GM19372 (cell line): ENCODE data around the gene LMO7.
"Not testable (repeated sequence)": the region's sequence is repeated elsewhere in the genome, so short reads cannot be mapped to it uniquely, and the experiment has no call there.

Source experiments
- ATAC-seq: cut with Tn5 transposase; IDR thresholded peaks from one replicate; pipeline ENCODE4 v1.9.1; 2021; ENCODE audit warnings: mild to moderate bottlenecking, low read depth, moderate library complexity; ENCODE audit not compliant: unreplicated experiment

LMO7 gene

GRCh38 chr13:75766636-75767035, 130.5 kb downstream of the LMO7 start:
- ATAC-seq = no peak

GRCh38 chr13:75769141-75769905, 133.2 kb downstream of the LMO7 start:
- no peak for ATAC-seq

- no peak for ATAC-seq
These were observed 134.0 kb downstream of the LMO7 start for GRCh38 chr13:75770164-75770563.

GRCh38 chr13:75770592-75771011, 134.5 kb downstream of the LMO7 start:
- ATAC-seq = no peak

- ATAC-seq = no peak
These were observed 135.1 kb downstream of the LMO7 start for GRCh38 chr13:75771226-75771625.

GRCh38 chr13:75771818-75772217, 135.7 kb downstream of the LMO7 start:
- ATAC-seq = no peak

- no peak for ATAC-seq
These were observed 138.0 kb downstream of the LMO7 start for GRCh38 chr13:75774176-75774575.

GRCh38 chr13:75776550-75776949, 140.4 kb downstream of the LMO7 start:
- ATAC-seq = no peak

- no peak for ATAC-seq
These were observed 143.3 kb downstream of the LMO7 start for GRCh38 chr13:75779393-75779792.

- not testable (repeated sequence) for ATAC-seq
These were observed 144.0 kb downstream of the LMO7 start for GRCh38 chr13:75780103-75780502.

- no peak for ATAC-seq
These were observed 146.9 kb downstream of the LMO7 start for GRCh38 chr13:75782985-75783384.

- ATAC-seq = no peak
These were observed 147.9 kb downstream of the LMO7 start for GRCh38 chr13:75784003-75784402.

GRCh38 chr13:75785130-75785529, 149.0 kb downstream of the LMO7 start:
- ATAC-seq = no peak

- ATAC-seq = no peak
These were observed 151.3 kb downstream of the LMO7 start for GRCh38 chr13:75787249-75787928.

- ATAC-seq = no peak
These were observed 152.4 kb downstream of the LMO7 start for GRCh38 chr13:75788481-75788981.

GRCh38 chr13:75789451-75790197, 153.5 kb downstream of the LMO7 start:
- ATAC-seq = no peak

GRCh38 chr13:75790198-75790970, 154.3 kb downstream of the LMO7 start:
- no peak for ATAC-seq

GRCh38 chr13:75792526-75793187, 156.5 kb downstream of the LMO7 start:
- no peak for ATAC-seq

- ATAC-seq = not testable (repeated sequence)
These were observed 157.0 kb downstream of the LMO7 start for GRCh38 chr13:75793188-75793567.

- ATAC-seq = no peak
These were observed 158.5 kb downstream of the LMO7 start for GRCh38 chr13:75794663-75795062.
